NCI-H2081 (cell line): ENCODE measurements around the gene TXLNA.
A peak's percentile ranks its signal among the peaks of the same experiment; 100 is the strongest.

Experiments
- DNase-seq, 2 experiments: peaks; one replicate each; lab custom pipeline; 2025; lab: John Stamatoyannopoulos, UW

The TXLNA gene

DNA sequence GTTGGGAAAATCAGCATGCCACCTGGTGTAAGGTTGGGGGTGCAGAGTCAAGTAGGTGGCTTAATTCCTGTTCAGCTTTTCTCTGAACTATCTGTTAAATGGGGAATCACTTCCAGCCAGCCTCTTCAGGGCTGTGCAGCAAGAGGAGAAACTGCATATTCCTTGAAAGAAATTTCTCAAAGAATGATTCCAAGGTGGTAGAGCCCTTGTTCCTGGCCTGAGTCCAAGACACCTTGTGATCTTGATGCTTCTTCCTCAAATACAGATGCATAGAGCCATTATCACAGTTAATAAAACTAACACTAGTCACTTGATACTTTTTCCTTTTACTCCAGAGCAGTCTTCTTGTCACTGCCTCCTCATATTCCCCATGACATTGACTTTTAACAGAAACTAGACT, 5.2 kb downstream of the TXLNA start:
- no peak for DNase-seq

DNA sequence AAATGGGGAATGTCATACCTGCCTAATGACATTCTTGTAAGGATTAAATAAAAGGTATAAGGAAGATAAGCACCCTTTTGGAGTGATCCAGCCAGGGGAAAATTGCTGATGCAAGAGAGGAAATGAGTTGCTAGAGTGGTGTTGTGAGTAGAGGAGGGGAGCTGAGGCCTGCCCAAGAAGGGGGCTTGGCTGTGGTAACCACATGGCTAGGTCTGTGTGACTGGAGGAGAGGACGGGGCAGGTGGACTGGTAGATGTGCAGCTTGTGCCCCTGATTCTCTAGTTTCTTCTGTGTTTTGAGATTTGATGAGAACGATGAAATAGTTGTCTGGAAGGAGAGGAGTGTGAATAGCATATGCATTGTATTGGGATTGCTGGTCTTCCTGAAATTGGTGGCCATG, 6.6 kb downstream of the TXLNA start:
- no peak for DNase-seq

- DNase-seq, result no peak
These were observed 7.0 kb downstream of the TXLNA start for GRCh38 chr1:32186491-32186890.

DNA sequence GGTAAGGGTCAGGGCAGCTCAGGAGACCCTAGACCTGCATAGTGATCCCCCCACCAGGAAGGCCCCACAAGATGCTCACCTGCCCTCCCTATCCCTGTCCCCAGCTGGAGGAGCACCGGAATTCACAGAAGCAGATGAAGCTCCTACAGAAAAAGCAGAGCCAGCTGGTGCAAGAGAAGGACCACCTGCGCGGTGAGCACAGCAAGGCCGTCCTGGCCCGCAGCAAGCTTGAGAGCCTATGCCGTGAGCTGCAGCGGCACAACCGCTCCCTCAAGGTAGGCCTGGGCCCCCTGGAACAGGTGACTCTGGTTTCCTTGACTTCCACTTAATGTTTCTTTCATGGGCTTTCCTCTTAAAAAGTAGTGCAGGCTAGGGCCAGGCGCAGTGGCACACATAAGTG, 8.4 kb downstream of the TXLNA start:
- no peak for DNase-seq

GRCh38 chr1:32192220-32192948, 12.9 kb downstream of the TXLNA start:
- DNase-seq, result no peak

GRCh38 chr1:32194984-32195383, 15.5 kb downstream of the TXLNA start:
- no peak for DNase-seq

DNA sequence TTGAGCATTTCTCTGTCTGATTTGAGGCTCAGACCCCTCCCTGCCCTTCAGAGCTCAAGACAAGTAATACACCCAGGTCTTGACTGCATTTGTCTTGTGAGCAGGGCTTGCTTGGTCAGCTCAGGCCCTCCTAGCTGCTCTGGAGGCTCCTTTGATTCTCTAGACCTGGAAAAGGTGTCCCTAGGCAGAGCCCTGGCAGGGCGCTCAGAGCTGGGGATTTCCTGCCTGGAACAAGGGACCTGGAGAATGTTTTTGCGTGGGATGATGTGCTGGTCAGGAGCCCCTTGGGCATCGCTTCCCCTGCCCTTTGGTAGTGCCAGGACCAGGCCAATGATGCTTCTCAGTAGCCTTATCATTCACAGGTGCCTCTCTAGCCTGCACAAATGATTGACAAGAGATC, 16.1 kb downstream of the TXLNA start:
- no peak for DNase-seq

- DNase-seq, result no peak
These were observed 16.7 kb downstream of the TXLNA start for GRCh38 chr1:32195972-32196823.

DNA sequence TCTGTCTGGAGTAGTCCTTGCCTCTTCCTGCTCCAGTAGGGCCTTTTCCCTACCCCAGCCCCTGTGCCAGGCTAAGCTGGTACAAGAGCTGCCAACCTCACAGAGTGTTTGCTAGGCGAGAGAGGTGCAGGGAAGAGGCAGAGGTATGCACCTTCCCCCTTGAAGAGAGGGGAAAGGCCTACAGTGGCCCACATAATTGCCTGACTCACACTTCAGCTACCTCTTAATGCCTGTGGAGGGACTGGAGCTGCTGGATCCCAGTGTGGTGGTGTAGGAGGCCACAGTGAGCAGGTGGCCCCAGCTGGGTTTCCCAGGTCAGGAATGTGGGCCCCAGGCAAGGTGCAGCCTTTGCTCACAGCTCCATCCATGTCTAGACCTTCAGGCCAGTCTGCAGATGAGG, 17.6 kb downstream of the TXLNA start:
- DNase-seq, result no peak

DNA sequence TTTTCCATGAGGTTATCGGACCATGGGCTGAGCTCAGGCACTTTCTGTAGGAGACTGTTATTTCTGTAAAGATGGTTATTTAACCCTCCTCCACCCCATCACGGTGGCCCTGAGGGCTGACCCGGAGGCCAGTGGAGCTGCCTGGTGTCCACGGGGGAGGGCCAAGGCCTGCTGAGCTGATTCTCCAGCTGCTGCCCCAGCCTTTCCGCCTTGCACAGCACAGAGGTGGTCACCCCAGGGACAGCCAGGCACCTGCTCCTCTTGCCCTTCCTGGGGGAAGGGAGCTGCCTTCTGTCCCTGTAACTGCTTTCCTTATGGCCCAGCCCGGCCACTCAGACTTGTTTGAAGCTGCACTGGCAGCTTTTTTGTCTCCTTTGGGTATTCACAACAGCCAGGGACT, 18.4 kb downstream of the TXLNA start:
- no peak for DNase-seq

DNA sequence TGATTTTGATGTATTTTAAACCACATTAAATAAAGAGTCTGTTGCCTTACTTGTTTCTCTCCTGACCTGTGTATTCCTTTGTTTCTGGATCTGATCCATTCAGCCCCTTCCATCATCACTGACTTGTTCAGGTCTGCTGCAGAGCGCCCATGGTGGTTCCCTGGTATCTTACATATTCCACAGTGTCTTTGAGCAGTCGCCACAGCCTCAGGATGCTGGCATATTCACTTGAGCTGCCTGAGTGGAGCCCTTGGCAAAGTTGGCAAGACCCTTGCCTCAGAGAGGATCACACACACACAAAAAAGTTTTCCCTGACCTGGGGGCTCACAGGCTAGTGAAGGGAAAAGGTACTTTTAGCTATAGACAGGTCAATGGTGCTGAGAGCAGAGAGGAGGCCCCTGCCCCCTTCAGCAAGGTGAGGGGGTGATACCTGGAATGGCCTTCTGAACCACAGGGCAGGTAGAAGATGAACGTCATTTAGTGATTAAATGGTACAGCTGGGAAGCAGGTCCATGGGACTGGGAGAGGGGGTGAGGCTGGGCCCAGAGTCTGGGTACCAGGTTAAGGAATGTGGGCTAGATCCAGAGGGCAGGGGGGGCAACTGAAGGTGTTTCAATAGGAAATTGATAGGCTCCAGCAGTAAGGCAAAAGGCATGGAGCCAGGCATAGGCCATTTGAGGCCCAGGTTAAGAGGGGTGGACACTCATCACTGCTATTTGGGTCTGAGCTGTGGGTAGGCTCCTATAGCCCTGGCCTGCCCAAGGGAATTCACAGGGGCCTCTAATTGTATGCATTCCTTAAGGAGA, 19.0 kb downstream of the TXLNA start:
- DNase-seq, result no peak

DNA sequence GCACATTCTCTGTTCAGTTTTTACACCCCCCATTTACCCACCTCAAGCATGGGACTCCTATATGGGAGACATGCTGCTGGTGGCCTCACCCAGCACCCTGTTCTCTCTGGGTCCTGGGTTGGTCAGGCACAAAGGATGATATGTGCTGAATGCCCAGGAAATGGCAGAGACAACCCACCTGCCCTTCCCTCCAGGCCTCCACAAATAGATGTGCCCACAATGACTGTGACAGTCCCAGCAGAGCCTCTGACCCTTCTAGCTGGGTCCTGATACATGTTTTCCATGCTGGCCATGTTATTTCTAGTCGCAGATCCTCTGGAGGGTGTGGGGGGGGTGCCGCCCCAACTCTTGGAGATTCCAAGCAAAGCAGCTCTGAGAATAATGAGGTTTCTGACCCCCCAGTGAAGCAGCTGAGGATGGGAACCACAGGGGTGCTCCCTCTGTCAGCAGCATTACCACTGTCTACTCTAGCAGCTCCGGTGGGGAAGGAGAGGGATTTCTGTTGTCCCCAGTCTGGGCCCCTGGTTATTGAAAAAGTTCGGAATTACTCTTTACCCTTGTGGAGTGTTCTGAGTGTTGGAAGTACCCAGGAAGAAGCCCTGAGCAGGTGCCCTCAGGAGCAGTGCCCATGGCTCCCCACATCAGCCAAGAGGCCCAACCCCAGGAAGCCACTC, 19.7 kb downstream of the TXLNA start:
- no peak for DNase-seq

DNA sequence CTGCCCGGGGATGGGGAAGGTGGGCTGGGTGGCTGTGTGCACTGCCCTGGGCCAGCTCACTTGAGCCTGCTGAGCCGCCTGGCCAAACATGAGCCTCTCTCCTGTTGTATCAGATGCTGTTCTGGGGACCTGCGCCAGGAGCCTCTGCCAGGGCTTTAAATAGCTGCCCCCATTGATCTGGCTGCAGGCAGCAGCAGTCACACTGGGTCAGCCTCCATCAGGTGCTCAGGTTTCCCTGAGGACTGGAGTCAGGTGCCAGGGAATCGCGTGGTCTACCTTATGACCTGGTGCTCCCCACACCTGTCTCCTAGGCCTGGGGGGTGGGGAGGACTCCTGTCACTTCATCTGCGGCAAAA, 20.2 kb downstream of the TXLNA start:
- peak; percentile 68 to 88 for DNase-seq

- DNase-seq, result peak; percentile 70 to 81
These were observed 20.9 kb downstream of the TXLNA start, which contains the start of gene CCDC28B for GRCh38 chr1:32200226-32201010. TSS of gene CCDC28B (plus strand) at chr1:32200595. CDS start at chr1:32201936, 1,341 bp downstream.

DNA sequence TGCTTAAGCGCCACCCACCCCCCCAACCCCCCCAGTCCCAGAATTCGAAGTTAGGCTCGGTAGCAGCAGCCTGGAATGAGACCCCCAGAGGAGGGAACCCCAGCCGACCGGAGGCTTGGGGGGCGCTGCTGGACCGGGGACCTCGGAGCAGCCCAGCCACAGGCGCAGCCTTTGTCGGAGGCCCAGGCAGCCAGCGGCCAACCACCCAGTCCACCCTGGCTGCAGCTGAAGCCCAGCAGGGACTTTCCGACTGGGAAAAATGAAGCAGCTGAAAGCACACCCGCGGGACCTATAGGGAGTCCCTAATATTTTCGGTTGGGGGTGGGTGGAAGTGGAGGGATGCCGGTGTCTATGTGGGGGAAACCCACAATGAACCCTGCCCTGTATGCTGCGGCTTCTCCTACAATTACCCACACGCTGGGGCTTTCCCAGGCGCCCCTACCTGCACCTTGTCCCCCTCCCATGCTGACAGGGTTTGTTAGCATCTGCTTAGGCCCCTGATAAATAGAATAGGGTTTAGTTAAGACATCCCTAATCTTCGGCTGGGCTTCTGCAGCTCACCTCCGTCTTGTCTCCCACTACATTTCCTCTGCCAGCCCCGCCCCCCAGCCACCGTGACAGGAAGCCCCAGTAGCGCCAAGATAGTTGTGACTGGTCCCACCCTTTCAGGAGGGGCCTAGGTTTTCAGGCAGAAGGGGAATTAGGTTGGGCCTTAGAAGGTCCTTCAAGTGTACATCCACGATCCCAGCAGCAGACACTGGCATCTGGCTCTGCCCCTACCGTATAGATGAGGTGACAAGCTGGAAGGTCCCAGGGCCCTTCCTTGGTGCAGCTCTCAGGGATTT, 21.8 kb downstream of the TXLNA start:
- DNase-seq, result peak; percentile 50 to 69

- peak in 1 of 2 experiments; percentile 49 for DNase-seq
These were observed 25.5 kb downstream of the TXLNA start for GRCh38 chr1:32204943-32205361.

DNA sequence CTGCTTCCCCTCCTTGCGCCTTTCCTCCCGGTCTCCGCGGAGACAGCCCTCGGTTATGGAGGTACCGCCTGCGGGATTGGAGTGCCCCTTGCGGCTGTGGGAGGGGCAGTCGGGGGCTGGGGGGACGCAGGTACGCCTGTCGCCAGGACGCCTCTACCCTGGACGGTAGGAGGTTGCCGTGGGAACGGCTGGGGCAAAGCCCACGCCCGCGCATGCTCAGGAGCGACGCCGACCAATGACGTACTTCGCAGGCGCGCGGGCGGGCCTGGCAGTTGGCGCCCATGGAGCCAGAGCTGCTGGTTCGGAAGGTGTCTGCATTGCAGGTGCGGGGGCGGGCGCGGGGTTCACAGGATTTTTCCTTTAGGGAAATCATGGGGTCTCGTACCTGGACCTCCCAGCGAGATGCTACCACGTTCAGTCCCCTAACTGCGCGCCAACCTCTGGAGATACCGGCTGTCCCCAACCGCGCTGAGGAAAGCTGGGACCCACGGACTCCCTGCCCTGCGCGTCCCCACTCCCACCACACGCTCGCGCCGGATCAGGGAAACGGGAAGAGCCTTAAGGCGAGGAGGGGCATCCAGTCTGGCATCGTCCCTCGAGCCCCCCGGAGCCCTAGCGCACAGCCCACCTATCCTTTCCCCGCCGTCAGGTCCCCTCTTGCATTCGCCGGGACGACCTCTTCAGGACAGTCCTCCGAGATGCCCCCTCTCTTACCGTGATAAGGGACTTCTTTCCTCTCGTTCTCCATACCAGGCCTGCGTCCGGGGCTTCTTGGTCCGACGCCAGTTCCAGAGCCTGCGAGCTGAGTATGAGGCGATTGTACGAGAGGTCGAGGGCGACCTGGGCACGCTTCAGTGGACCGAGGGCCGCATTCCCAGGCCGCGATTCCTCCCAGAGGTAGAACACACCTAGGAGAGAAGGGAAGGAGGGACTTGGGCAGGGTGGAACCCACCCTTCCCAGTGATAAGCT, 26.2 kb downstream of the TXLNA start, which contains the start of gene IQCC:
IQCC (plus strand) TSS at position 271 of the 970 bp plus-strand sequence; CDS start at position 282, 11 bp downstream.
- DNase-seq, result peak; percentile 96 to 98

DNA sequence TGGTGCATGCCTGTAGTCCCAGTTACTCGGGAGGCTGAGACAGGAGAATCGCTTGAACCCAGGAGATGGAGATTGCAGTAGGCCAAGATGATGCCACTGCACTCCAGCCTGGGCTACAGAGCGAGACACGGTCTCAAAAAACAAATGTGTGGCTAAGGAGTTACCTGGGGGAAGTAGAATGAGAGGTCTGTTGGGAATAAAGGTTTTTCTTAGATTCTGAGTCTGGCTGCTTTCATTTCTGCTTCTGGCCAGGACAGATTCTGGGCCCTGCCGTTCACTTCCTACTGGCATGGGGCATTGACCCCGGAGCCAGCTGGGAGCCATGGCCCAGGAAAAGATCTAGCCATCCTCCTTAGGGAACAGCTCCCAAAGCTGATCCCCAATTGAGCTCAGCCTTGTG, 29.0 kb downstream of the TXLNA start:
- no peak for DNase-seq

DNA sequence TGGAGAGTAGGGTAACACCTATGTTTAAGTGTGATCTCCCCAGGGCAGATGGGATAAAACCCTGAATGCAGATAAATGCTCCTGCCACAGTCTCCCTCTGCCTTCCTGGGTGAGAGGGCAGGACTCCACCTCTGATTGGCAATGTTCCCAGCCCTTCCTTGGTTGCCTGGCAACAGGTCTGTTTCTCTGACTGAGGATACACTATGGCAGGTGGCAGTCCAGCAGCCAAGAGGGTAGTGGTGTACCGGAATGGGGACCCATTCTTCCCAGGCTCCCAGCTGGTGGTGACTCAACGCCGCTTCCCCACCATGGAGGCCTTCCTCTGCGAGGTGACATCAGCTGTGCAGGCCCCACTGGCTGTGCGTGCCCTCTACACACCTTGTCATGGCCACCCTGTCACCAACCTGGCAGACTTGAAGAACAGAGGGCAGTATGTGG, 29.4 kb downstream of the TXLNA start, which contains the start of gene DCDC2B:
DCDC2B (plus strand) TSS at position 199 of the 438 bp plus-strand sequence; CDS start at position 204, 5 bp downstream.
- DNase-seq, result peak; percentile 95 to 97
